Measurements from ENCODE around the gene ALKBH2. TPM values are rescaled to one million over a fixed set of nuclear protein-coding genes. Genes with fewer than 3 reads are reported as not detected.
A peak's percentile ranks its signal among the peaks of the same experiment; 100 is the strongest.

ALKBH2 gene
- total RNA-seq, 3 donors from 2014 or later (not counting 1 experiment from before 2014, with no cell fraction given), result 10.9 to 12.6 (median 11.9) TPM

DNA sequence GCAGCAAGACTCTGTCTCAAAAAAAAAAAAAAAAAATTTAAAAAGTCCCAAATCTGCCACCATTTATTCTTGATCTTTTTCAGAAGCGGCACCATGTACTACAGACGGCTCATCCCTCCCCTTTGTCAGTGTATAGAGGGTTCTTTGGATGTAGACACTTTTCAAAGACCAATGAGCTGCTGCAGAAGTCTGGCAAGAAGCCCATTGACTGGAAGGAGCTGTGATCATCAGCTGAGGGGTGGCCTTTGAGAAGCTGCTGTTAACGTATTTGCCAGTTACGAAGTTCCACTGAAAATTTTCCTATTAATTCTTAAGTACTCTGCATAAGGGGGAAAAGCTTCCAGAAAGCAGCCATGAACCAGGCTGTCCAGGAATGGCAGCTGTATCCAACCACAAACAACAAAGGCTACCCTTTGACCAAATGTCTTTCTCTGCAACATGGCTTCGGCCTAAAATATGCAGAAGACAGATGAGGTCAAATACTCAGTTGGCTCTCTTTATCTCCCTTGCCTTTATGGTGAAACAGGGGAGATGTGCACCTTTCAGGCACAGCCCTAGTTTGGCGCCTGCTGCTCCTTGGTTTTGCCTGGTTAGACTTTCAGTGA is 16.6 kb upstream of the ALKBH2 start:
- intact Hi-C loops (cut with micrococcal nuclease), result loop anchor here (2.0 kb wide), 1 partner anchor 275 kb away; no protein-coding TSS in a partner anchor
- Mint-ChIP-seq H3K9me3 (no peaks in the 10 kb centered on the region), H3K4me3 (no peak overlapping the region), H3K4me1 (peaks cover 0 to 4% of the 10 kb centered on the region in 2 donors), H3K36me3 (no peaks in the 10 kb centered on the region), H3K27ac (no peak overlapping the region), H3K27me3 (ENCODE audit: low read depth in 2 of 2) (no peaks in the 10 kb centered on the region)
- H3K4me1 ChIP-seq (ENCODE audit: control insufficient read depth, insufficient read depth, low read length), result no peaks in the 10 kb centered on the region
- H3K27me3 ChIP-seq (ENCODE audit: control insufficient read depth, insufficient read depth, low read length), result no peaks in the 10 kb centered on the region
- WGBS (ENCODE audit: insufficient coverage), result 88% methylated on average over 5 of the region's 6 CpGs
- peaks cover 22% of the 10 kb centered on the region for H3K36me3 ChIP-seq (ENCODE audit: control insufficient read depth, insufficient read depth, low read length)
- no peak overlapping the region for H3K4me3 ChIP-seq (ENCODE audit: low read length)
- no peak overlapping the region for H3K27ac ChIP-seq (ENCODE audit: low read length)
- TF ChIP-seq, protein P1, sequence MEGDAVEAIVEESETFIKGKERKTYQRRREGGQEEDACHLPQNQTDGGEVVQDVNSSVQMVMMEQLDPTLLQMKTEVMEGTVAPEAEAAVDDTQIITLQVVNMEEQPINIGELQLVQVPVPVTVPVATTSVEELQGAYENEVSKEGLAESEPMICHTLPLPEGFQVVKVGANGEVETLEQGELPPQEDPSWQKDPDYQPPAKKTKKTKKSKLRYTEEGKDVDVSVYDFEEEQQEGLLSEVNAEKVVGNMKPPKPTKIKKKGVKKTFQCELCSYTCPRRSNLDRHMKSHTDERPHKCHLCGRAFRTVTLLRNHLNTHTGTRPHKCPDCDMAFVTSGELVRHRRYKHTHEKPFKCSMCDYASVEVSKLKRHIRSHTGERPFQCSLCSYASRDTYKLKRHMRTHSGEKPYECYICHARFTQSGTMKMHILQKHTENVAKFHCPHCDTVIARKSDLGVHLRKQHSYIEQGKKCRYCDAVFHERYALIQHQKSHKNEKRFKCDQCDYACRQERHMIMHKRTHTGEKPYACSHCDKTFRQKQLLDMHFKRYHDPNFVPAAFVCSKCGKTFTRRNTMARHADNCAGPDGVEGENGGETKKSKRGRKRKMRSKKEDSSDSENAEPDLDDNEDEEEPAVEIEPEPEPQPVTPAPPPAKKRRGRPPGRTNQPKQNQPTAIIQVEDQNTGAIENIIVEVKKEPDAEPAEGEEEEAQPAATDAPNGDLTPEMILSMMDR (IDR thresholded peaks at IDR 0.05), result no peak
- ATAC-seq (no peak), DNase-seq (no peak)
- H3K9me3 ChIP-seq (ENCODE audit: control insufficient read depth, insufficient read depth, low read length), result no peaks in the 10 kb centered on the region

DNA sequence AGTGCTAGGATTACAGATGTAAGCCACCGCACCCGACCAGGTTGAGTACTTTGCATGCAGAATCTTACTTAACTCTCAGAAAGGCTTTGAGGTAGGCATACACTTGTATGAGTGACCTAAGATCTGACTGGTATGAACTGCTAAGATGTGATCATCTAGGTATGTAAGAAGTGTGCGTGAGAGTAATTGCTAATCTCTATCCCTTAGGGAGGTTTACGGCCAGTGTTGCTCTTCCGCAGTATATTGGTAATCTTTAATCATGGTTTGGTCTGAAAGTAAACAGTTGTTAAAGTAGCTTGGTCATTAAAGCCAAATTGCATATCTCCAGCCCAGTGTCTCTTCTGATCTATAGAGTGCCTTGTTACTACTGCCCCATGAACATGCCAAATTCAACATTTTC is 11.9 kb upstream of the ALKBH2 start:
- no peaks in the 10 kb centered on the region for H3K27me3 Mint-ChIP-seq (ENCODE audit: low read depth in 2 of 2)
- no peak overlapping the region for H3K27ac ChIP-seq (ENCODE audit: low read length)
- no peaks in the 10 kb centered on the region for H3K9me3 Mint-ChIP-seq
- ATAC-seq, result no peak
- H3K36me3 ChIP-seq (ENCODE audit: control insufficient read depth, insufficient read depth, low read length), result peaks cover 47% of the 10 kb centered on the region
- H3K4me3 Mint-ChIP-seq, result no peak overlapping the region
- H3K27me3 ChIP-seq (ENCODE audit: control insufficient read depth, insufficient read depth, low read length), result no peaks in the 10 kb centered on the region
- WGBS (ENCODE audit: insufficient coverage), result 97% methylated on average over 5 of the region's 5 CpGs
- intact Hi-C loops (cut with micrococcal nuclease), result no loop called here
- no peaks in the 10 kb centered on the region for H3K9me3 ChIP-seq (ENCODE audit: control insufficient read depth, insufficient read depth, low read length)
- H3K4me1 Mint-ChIP-seq, result peaks cover 7% of the 10 kb centered on the region in 2 donors
- no peak overlapping the region for H3K27ac Mint-ChIP-seq
- DNase-seq, result no peak
- peaks cover 12% of the 10 kb centered on the region for H3K4me1 ChIP-seq (ENCODE audit: control insufficient read depth, insufficient read depth, low read length)
- TF ChIP-seq, protein P1 (IDR thresholded peaks at IDR 0.05), result no peak
- H3K4me3 ChIP-seq (ENCODE audit: low read length), result no peak overlapping the region
- no peaks in the 10 kb centered on the region for H3K36me3 Mint-ChIP-seq

DNA sequence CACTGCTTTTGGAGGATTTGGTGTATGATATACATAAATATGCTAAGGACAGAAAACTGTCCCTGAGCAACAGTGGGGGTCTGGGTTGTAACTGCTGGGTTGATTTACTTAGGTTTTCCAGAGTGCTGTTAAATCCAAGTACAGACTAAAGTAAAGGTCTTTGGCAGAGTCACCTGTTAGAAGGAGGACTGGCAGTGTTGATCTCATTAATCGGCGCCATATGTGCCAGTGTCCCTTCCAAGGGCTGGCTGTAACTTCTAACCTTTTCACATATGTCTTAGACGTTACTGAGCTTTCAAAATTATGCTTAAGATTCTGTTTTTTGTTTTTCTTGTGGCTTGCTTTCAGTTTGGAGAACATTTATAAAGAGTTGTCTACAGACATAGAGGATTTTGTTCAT is 9.2 kb upstream of the ALKBH2 start:
- Histone ChIP-seq H3K4me1 (ENCODE audit: control insufficient read depth, insufficient read depth, low read length) (peaks cover 30% of the 10 kb centered on the region), H3K36me3 (ENCODE audit: control insufficient read depth, insufficient read depth, low read length) (peaks cover 41% of the 10 kb centered on the region), H3K9me3 (ENCODE audit: control insufficient read depth, insufficient read depth, low read length) (no peaks in the 10 kb centered on the region), H3K27ac (ENCODE audit: low read length) (no peak overlapping the region), H3K4me3 (ENCODE audit: low read length) (no peak overlapping the region), H3K27me3 (ENCODE audit: control insufficient read depth, insufficient read depth, low read length) (no peaks in the 10 kb centered on the region)
- no peaks in the 10 kb centered on the region for H3K36me3 Mint-ChIP-seq
- ATAC-seq, result no peak
- H3K4me1 Mint-ChIP-seq, result peaks cover 28 to 34% of the 10 kb centered on the region in 2 donors
- no peaks in the 10 kb centered on the region for H3K27me3 Mint-ChIP-seq (ENCODE audit: low read depth in 2 of 2)
- intact Hi-C loops (cut with micrococcal nuclease), result no loop called here
- DNase-seq, result no peak
- WGBS (ENCODE audit: insufficient coverage), result 95% methylated on average over 3 of the region's 3 CpGs
- no peak overlapping the region for H3K27ac Mint-ChIP-seq
- H3K9me3 Mint-ChIP-seq, result no peaks in the 10 kb centered on the region
- no peak overlapping the region for H3K4me3 Mint-ChIP-seq
- TF ChIP-seq, protein P1 (IDR thresholded peaks at IDR 0.05), result no peak

DNA sequence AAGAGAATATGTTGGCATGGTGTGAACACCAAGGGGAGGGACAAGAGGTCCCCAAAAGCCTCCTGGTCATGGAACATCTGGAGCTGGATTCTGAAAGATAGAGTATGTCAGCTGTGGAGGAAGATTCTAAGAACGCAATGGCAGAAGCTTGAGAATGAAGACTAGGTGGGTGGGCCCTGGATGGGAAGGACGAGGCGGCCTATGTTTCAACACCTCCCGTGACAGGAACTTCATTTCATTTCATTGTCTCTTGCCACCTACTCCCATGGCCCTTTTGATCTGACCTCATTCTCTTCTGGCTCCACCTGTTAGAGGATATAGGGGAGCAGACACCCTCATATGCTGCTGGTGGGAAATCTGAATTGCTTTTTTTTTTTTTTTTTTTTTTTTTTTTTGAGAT is 7.5 kb upstream of the ALKBH2 start:
- no peaks in the 10 kb centered on the region for H3K27me3 ChIP-seq (ENCODE audit: control insufficient read depth, insufficient read depth, low read length)
- H3K4me3 ChIP-seq (ENCODE audit: low read length), result no peak overlapping the region
- Mint-ChIP-seq H3K9me3 (no peaks in the 10 kb centered on the region), H3K36me3 (no peaks in the 10 kb centered on the region), H3K27me3 (ENCODE audit: low read depth in 2 of 2) (no peaks in the 10 kb centered on the region), H3K27ac (peak overlapping the region in 1 of 2 donors; percentile 85), H3K4me1 (peaks cover 28 to 36% of the 10 kb centered on the region in 2 donors), H3K4me3 (no peak overlapping the region)
- intact Hi-C loops (cut with micrococcal nuclease), result no loop called here
- peaks cover 32% of the 10 kb centered on the region for H3K36me3 ChIP-seq (ENCODE audit: control insufficient read depth, insufficient read depth, low read length)
- ATAC-seq (no peak), DNase-seq (no peak)
- H3K27ac ChIP-seq (ENCODE audit: low read length), result no peak overlapping the region
- TF ChIP-seq, protein P1 (IDR thresholded peaks at IDR 0.05), result no peak
- no peaks in the 10 kb centered on the region for H3K9me3 ChIP-seq (ENCODE audit: control insufficient read depth, insufficient read depth, low read length)
- WGBS (ENCODE audit: insufficient coverage), result 78% methylated on average over 1 of the region's 4 CpGs
- peaks cover 34% of the 10 kb centered on the region for H3K4me1 ChIP-seq (ENCODE audit: control insufficient read depth, insufficient read depth, low read length)

Measured in natural killer cell (primary cell).